Upper lobe of left lung (tissue), 6 donors: ENCODE results near the gene CEBPZOS. TPM values are rescaled to one million over a fixed set of nuclear protein-coding genes. Genes with fewer than 3 reads are reported as not detected.

Experiments
- ATAC-seq, 2 donors: fragments of 200-7000 bp; cut with Tn5 transposase; one replicate each; pipeline ENCODE4 v1.9.1; 2022; ENCODE audit warnings: mild to moderate bottlenecking in 2 of 2, moderate library complexity in 2 of 2; ENCODE audit not compliant: low FRiP score in 2 of 2
- DNase-seq, 2 donors: peaks; one replicate each; pipeline ENCODE4 v3.0.0-alpha.2; 2019 to 2020
- H3K27ac ChIP-seq, 4 donors: fragments of 200-600 bp; sonication (generic); one replicate each; pipeline ENCODE4 v1.5.1; 2016 to 2019
- H3K27me3 ChIP-seq, 4 donors: fragments of 200-600 bp; sonication (generic); one replicate each; pipeline ENCODE4 v1.5.1; 2017 to 2019
- H3K36me3 ChIP-seq, 4 donors: fragments of 200-600 bp; sonication (generic); one replicate each; pipeline ENCODE4 v1.5.1; 2016 to 2019
- H3K4me1 ChIP-seq, 4 donors: fragments of 200-600 bp; sonication (generic); one replicate each; pipeline ENCODE4 v1.5.1; 2018 to 2019
- H3K4me3 ChIP-seq, 4 donors: fragments of 200-600 bp; sonication (generic); one replicate each; pipeline ENCODE4 v1.5.1; 2017 to 2019; ENCODE audit warnings: mild to moderate bottlenecking in 2 of 4, moderate library complexity in 1 of 4
- H3K9me3 ChIP-seq, 4 donors: fragments of 200-600 bp; sonication (generic); one replicate each; pipeline ENCODE4 v1.5.1; 2018 to 2019
- EP300 ChIP-seq, 4 donors: sonication (generic); formaldehyde crosslinking; IDR thresholded peaks; one replicate each; pipeline ENCODE4 v1.5.1; 2017; ENCODE audit warnings: antibody characterized with exemption in 4 of 4, control low read depth in 2 of 4
- POLR2A ChIP-seq, 4 donors: fragments of 450-650 bp; IDR thresholded peaks; one replicate each; pipeline ENCODE4 v1.5.1; 2016 to 2017; ENCODE audit warnings: antibody characterized with exemption in 4 of 4, mild to moderate bottlenecking in 2 of 4
- POLR2AphosphoS5 ChIP-seq, 2 donors: sonication (generic); formaldehyde crosslinking; IDR thresholded peaks; one replicate each; pipeline ENCODE4 v1.5.1; 2017; ENCODE audit warnings: antibody characterized with exemption in 2 of 2
- WGBS, 2 donors: methylation state at CpG; one replicate each; pipeline ENCODE4 v1.1.5; 2017 to 2018; 5-methylcytosine and 5-hydroxymethylcytosine counted together
- total RNA-seq, 6 donors: library from RNA; depleted of rRNA in 4 of 6; stranded (reverse); fragments of >200 nt in 4 of 6; gene quantifications; one replicate each; pipeline versions ENCODE4 v1.1.0 to v1.2.1, GENCODE V29; 2016 to 2021
- TF ChIP-seq, protein P1 (sequence below), 6 experiments: fragments of 450-650 bp in 4 of 6; fragments of 200-600 bp in 2 of 6; sonication (generic) in 2 of 6; IDR thresholded peaks; one replicate each; pipeline ENCODE4 v1.5.1; 2016 to 2019; ENCODE audit warnings: antibody characterized with exemption in 6 of 6
- donor health status: DM: no; HTN: no; CAD: no; lungs with moderate emphysema.
- donor health status: DM: no; HTN: yes; CAD: no; lungs with severe emphysema.

The CEBPZOS gene
- total RNA-seq = 10 to 100 TPM in 5 of 6 donors, 1 to 10 TPM in 1; 6.9 to 32.3 (median 26.9) TPM

GRCh38 chr2:37196320-37197195 is at the start of gene CEBPZOS:
TSS of gene CEBPZOS (plus strand) at chr2:37196496. CDS start at chr2:37199705, 3,209 bp downstream.
- H3K4me3 ChIP-seq = peak within 1 kb of the TSS; percentile 52 to 88 (median 76)
- peaks cover 0 to 18% (median 5%) of the 10 kb centered on the region in 4 donors for H3K36me3 ChIP-seq
- no peaks in the 10 kb centered on the region for H3K27me3 ChIP-seq
- peaks cover 7 to 17% (median 13%) of the 10 kb centered on the region in 4 donors for H3K4me1 ChIP-seq
- TF ChIP-seq, protein P1, sequence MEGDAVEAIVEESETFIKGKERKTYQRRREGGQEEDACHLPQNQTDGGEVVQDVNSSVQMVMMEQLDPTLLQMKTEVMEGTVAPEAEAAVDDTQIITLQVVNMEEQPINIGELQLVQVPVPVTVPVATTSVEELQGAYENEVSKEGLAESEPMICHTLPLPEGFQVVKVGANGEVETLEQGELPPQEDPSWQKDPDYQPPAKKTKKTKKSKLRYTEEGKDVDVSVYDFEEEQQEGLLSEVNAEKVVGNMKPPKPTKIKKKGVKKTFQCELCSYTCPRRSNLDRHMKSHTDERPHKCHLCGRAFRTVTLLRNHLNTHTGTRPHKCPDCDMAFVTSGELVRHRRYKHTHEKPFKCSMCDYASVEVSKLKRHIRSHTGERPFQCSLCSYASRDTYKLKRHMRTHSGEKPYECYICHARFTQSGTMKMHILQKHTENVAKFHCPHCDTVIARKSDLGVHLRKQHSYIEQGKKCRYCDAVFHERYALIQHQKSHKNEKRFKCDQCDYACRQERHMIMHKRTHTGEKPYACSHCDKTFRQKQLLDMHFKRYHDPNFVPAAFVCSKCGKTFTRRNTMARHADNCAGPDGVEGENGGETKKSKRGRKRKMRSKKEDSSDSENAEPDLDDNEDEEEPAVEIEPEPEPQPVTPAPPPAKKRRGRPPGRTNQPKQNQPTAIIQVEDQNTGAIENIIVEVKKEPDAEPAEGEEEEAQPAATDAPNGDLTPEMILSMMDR (IDR thresholded peaks at IDR 0.05) = peak in 2 of 6 experiments; percentile 5 to 43
- TF ChIP-seq POLR2AphosphoS5 (IDR thresholded peaks at IDR 0.05) (peak; percentile 85 to 94), POLR2A (IDR thresholded peaks at IDR 0.05) (peak in 3 of 4 donors; percentile 80 to 90 (median 88)), EP300 (IDR thresholded peaks at IDR 0.05) (no peak)
- peak within 1 kb of the TSS; percentile 91 to 95 (median 94) for H3K27ac ChIP-seq
- H3K9me3 ChIP-seq = no peaks in the 10 kb centered on the region
- ATAC-seq = peak; percentile 91 to 96
- DNase-seq = peak; percentile 87 to 97
- 1% methylated on average over 32 to 36 of the region's 72 CpGs for WGBS, 2 donors

DNA sequence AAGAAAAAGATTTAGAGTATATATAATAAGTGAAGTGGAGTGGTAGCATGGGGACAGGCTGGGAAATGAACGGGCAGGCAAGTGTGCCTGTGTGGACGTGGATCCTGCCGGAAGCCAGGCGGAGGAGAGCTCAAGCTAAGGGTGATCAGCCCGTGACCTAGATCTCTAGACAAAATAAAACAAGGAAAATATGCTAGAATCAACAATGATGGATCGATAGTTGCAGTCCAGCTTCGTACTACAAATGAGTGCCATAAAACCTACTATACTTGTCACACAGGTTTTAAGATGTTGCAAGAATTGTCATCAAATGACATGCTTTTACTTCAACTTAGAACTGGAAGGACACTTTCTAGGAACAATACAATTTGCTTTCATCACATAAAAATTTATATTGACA is 48.0 kb upstream of the CEBPZOS start:
- DNase-seq (no peak), ATAC-seq (no peak)
- Histone ChIP-seq H3K4me1 (peaks cover 0 to 17% (median 4%) of the 10 kb centered on the region in 4 donors), H3K36me3 (peaks cover 5 to 55% (median 31%) of the 10 kb centered on the region in 4 donors), H3K27me3 (no peaks in the 10 kb centered on the region), H3K27ac (no peak overlapping the region), H3K4me3 (no peak overlapping the region), H3K9me3 (no peaks in the 10 kb centered on the region)
- TF ChIP-seq POLR2AphosphoS5 (IDR thresholded peaks at IDR 0.05) (no peak), POLR2A (IDR thresholded peaks at IDR 0.05) (no peak), EP300 (IDR thresholded peaks at IDR 0.05) (no peak)
- TF ChIP-seq, protein P1 (IDR thresholded peaks at IDR 0.05) = no peak
- 83 to 91% methylated on average over 7 of the region's 7 CpGs for WGBS, 2 donors

DNA sequence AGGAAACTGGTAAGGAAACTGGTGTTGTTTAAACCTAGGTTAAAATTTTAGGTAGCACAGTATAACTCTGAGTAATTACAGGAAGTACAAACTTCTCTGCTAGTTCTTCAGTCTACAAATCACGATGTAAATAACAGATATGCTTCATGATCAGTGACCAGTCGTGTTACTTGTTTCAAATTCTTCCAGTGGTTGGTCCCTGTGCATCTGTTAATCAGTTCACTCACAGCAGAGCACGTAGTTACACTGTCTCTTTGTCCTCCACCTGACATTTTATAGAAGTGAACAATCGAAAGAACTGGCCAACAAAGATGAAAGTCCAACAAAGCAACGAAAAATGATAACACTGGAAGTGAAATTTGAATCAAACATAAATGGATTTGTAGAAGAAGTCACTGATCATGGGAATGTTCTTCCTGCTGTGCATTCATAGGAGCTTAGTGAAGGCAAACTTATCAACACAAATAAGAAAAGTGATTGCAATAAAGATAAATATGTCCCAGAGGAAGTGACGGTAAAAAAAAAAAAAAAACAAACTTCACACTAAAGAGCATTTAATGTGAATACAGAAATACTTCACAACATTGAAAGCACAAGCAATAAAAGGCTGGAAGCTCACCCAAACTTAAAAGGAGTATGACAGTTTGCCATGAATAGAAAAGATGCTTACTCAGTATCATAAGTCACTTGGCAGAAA is 46.5 kb upstream of the CEBPZOS start:
- ATAC-seq (no peak), DNase-seq (no peak)
- 38 to 58% methylated on average over 6 of the region's 6 CpGs for WGBS, 2 donors
- Histone ChIP-seq H3K4me1 (peaks cover 0 to 18% (median 4%) of the 10 kb centered on the region in 4 donors), H3K27me3 (no peaks in the 10 kb centered on the region), H3K4me3 (no peak overlapping the region), H3K36me3 (peaks cover 5 to 40% (median 22%) of the 10 kb centered on the region in 4 donors), H3K9me3 (no peaks in the 10 kb centered on the region), H3K27ac (peak overlapping the region in 1 of 4 donors; percentile 30)
- TF ChIP-seq POLR2AphosphoS5 (IDR thresholded peaks at IDR 0.05) (no peak), POLR2A (IDR thresholded peaks at IDR 0.05) (no peak), EP300 (IDR thresholded peaks at IDR 0.05) (no peak)
- TF ChIP-seq, protein P1 (IDR thresholded peaks at IDR 0.05) = no peak

DNA sequence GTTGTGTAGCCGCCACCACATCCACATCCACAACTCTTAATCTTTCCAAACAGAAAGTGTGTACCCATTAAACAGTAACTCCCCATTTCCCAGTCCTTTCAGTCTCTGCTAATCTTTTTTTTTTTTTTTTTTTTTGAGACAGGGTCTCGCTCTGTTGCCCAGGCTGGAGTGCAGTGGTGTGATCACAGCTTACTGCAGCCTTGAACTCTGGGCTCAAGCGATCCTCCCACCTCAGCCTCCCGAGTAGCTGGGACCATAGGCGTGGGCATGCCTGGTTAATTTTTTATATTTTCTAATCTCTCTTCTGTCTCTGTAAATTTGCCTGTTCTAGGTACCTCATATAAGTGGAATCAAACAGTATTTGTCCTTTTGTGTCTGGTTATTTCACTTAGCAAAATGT is 43.1 kb upstream of the CEBPZOS start:
- H3K4me3 ChIP-seq = no peak overlapping the region
- H3K4me1 ChIP-seq = peaks cover 18 to 40% (median 21%) of the 10 kb centered on the region in 4 donors
- H3K27ac ChIP-seq = no peak overlapping the region
- no peaks in the 10 kb centered on the region for H3K27me3 ChIP-seq
- 86 to 87% methylated on average over 5 of the region's 5 CpGs for WGBS, 2 donors
- DNase-seq (no peak), ATAC-seq (no peak)
- TF ChIP-seq POLR2A (IDR thresholded peaks at IDR 0.05) (no peak), POLR2AphosphoS5 (IDR thresholded peaks at IDR 0.05) (no peak), EP300 (IDR thresholded peaks at IDR 0.05) (no peak)
- TF ChIP-seq, protein P1 (IDR thresholded peaks at IDR 0.05) = no peak
- peaks cover 0 to 6% (median 1%) of the 10 kb centered on the region in 4 donors for H3K36me3 ChIP-seq
- H3K9me3 ChIP-seq = no peaks in the 10 kb centered on the region
